Testis (tissue), 3 donors: ENCODE results near the gene AGRN. TPM values are rescaled to one million over a fixed set of nuclear protein-coding genes. Genes with fewer than 3 reads are reported as not detected.
A peak's percentile ranks its signal among the peaks of the same experiment; 100 is the strongest.

ENCODE experiments used
- DNase-seq: peaks from one replicate; pipeline ENCODE4 v3.0.0-alpha.2; 2019
- H3K27ac ChIP-seq, 2 donors: fragments of 200-600 bp; sonication (generic); one replicate each; pipeline ENCODE4 v1.5.1; 2019
- H3K27me3 ChIP-seq: fragments of 200-600 bp; sonication (generic); one replicate; pipeline ENCODE4 v1.5.1; 2019
- H3K36me3 ChIP-seq: fragments of 200-600 bp; sonication (generic); one replicate; pipeline ENCODE4 v1.5.1; 2017; ENCODE audit warnings: low read depth; ENCODE audit errors: missing control alignments
- H3K4me1 ChIP-seq: fragments of 200-600 bp; sonication (generic); one replicate; pipeline ENCODE4 v1.5.1; 2019
- H3K4me3 ChIP-seq, 2 donors: fragments of 200-600 bp; sonication (generic); one replicate each; pipeline ENCODE4 v1.5.1; 2017 to 2019
- H3K9me3 ChIP-seq: fragments of 200-600 bp; sonication (generic); one replicate; pipeline ENCODE4 v1.5.1; 2017
- CTCF ChIP-seq, 3 experiments: fragments of 450-650 bp in 2 of 3; fragments of 200-600 bp in 1 of 3; sonication (generic) in 1 of 3; IDR thresholded peaks; one replicate each; pipeline ENCODE4 v1.5.1; 2016 to 2019; ENCODE audit warnings: antibody characterized with exemption in 3 of 3, mild to moderate bottlenecking in 2 of 3, moderate library complexity in 1 of 3
- POLR2A ChIP-seq: fragments of 450-650 bp; IDR thresholded peaks from one replicate; pipeline ENCODE4 v1.6.1; 2017; ENCODE audit warnings: antibody characterized with exemption, mild to moderate bottlenecking, moderate library complexity
- WGBS, 2 donors: methylation state at CpG; one replicate each; pipeline ENCODE4 v1.1.5; 2018; 5-methylcytosine and 5-hydroxymethylcytosine counted together
- intact Hi-C: fragments of 100-400 bp; cut with DNase I; formaldehyde crosslinking; loops from one replicate; pipeline ENCODE4 v1.15.1; 2023; ENCODE audit warnings: low total_unique reads
- polyA plus RNA-seq: library from polyadenylated mRNA; stranded (reverse); fragments of 350-450 nt; fragmentation: Illumina TruSeq; extraction: RNeasy Lipid Tissue Mini Kit (QIAGEN cat#74804); gene quantifications from one replicate; pipeline ENCODE4 v1.2.3, GENCODE V29; 2014; ENCODE audit warnings: low read depth, low replicate concordance; ENCODE audit not compliant: insufficient read depth
- total RNA-seq, 2 donors: library from RNA; depleted of rRNA; stranded (reverse); fragments of >200 nt; gene quantifications; one replicate each; pipeline ENCODE4 v1.2.3, GENCODE V29; 2016

Gene AGRN
- total and polyA plus RNA-seq, 3 donors from 2014 or later = 48.9 to 108 (median 99.4) TPM

- Histone ChIP-seq H3K4me1 (peaks cover 17% of the 10 kb centered on the region), H3K4me3 (no peak overlapping the region), H3K9me3 (no peaks in the 10 kb centered on the region), H3K27me3 (no peaks in the 10 kb centered on the region), H3K36me3 (no peaks in the 10 kb centered on the region), H3K27ac (no peak overlapping the region)
- no peak for DNase-seq
- 55 to 80% methylated on average over 7 to 16 of the region's 18 CpGs for WGBS, 2 donors
- TF ChIP-seq POLR2A (no peak), CTCF (IDR thresholded peaks at IDR 0.05) (no peak)
- intact Hi-C loops = loop anchor here (10.0 kb wide), 1 partner anchor 57 kb away; the partner anchor contains the start of gene HES4
Observed at GRCh38 chr1:1061682-1062345, 41.9 kb downstream of the AGRN start.

- WGBS, 2 donors = 23 to 34% methylated on average over 3 to 28 of the region's 29 CpGs
- Histone ChIP-seq H3K36me3 (no peaks in the 10 kb centered on the region), H3K27ac (no peak overlapping the region), H3K4me3 (no peak overlapping the region), H3K9me3 (no peaks in the 10 kb centered on the region), H3K4me1 (peaks cover 17% of the 10 kb centered on the region), H3K27me3 (no peaks in the 10 kb centered on the region)
- TF ChIP-seq CTCF (IDR thresholded peaks at IDR 0.05) = no peak
- TF ChIP-seq POLR2A = no peak
- peak; percentile 37 for DNase-seq
- intact Hi-C loops = loop anchor here (10.0 kb wide), 1 partner anchor 58 kb away; the partner anchor contains the start of gene HES4
Observed at GRCh38 chr1:1062348-1063163, 42.6 kb downstream of the AGRN start.

GRCh38 chr1:1063261-1063944 lies 43.5 kb downstream of the AGRN start:
- Histone ChIP-seq H3K4me1 (peaks cover 18% of the 10 kb centered on the region), H3K4me3 (no peak overlapping the region), H3K27me3 (no peaks in the 10 kb centered on the region), H3K27ac (no peak overlapping the region), H3K36me3 (no peaks in the 10 kb centered on the region), H3K9me3 (no peaks in the 10 kb centered on the region)
- DNase-seq = no peak
- TF ChIP-seq CTCF (IDR thresholded peaks at IDR 0.05) (no peak), POLR2A (no peak)
- 76 to 85% methylated on average over 14 to 24 of the region's 24 CpGs for WGBS, 2 donors
- intact Hi-C loops = loop anchor here (10.0 kb wide), 1 partner anchor 59 kb away; the partner anchor contains the start of gene HES4

- peaks cover 14% of the 10 kb centered on the region for H3K4me1 ChIP-seq
- no peak for TF ChIP-seq POLR2A
- peak; percentile 72 to 83 (median 73) for TF ChIP-seq CTCF (IDR thresholded peaks at IDR 0.05)
- WGBS, 2 donors = 19 to 31% methylated on average over 4 to 36 of the region's 50 CpGs
Observed at GRCh38 chr1:1063945-1064831, 44.3 kb downstream of the AGRN start.

More at GRCh38 chr1:1063945-1064831, 44.3 kb downstream of the AGRN start:
- Histone ChIP-seq H3K9me3 (no peaks in the 10 kb centered on the region), H3K27me3 (no peaks in the 10 kb centered on the region), H3K4me3 (no peak overlapping the region), H3K36me3 (no peaks in the 10 kb centered on the region), H3K27ac (no peak overlapping the region)
- peak; percentile 56 for DNase-seq
- intact Hi-C loops = loop anchor here (10.0 kb wide), 1 partner anchor 59 kb away; the partner anchor contains the start of gene HES4
